SK-N-SH treated with all-trans-retinoic acid at 6 μM for 48 hours (cell line): ENCODE results near the gene FGF22.
"Not testable (repeated sequence)": the region's sequence is repeated elsewhere in the genome, so short reads cannot be mapped to it uniquely, and the experiment has no call there.

Experiments used
- ATAC-seq: fragments of 200-7000 bp; cut with Tn5 transposase; 3 replicates; pipeline ENCODE4 v1.9.1; 2020; ENCODE audit warnings: mild to moderate bottlenecking, moderate library complexity
- BACH2 ChIP-seq: fragments of 250-450 bp; sonication (Bioruptor Pico); IDR thresholded peaks from 2 replicates; pipeline ENCODE4 v1.9.0; 2021; ENCODE audit warnings: mild to moderate bottlenecking, borderline replicate concordance
- CREB5 ChIP-seq: fragments of 250-450 bp; sonication (Bioruptor Pico); IDR thresholded peaks from 2 replicates; pipeline ENCODE4 v1.5.1; 2020; ENCODE audit warnings: low read depth, mild to moderate bottlenecking, moderate library complexity
- CSDC2 ChIP-seq: fragments of 250-450 bp; sonication (Bioruptor Pico); IDR thresholded peaks from 2 replicates; pipeline ENCODE4 v1.5.0; 2020; ENCODE audit warnings: mild to moderate bottlenecking, moderate library complexity
- CSRNP3 ChIP-seq: fragments of 250-450 bp; sonication (Bioruptor Pico); IDR thresholded peaks from 2 replicates; pipeline ENCODE4 v1.5.1; 2021; ENCODE audit warnings: mild to moderate bottlenecking, moderate library complexity
- ESRRG ChIP-seq: fragments of 250-450 bp; sonication (Bioruptor Pico); IDR thresholded peaks from 2 replicates; pipeline ENCODE4 v1.6.1; 2021; ENCODE audit warnings: mild to moderate bottlenecking
- GLIS3 ChIP-seq: fragments of 250-450 bp; sonication (Bioruptor Pico); IDR thresholded peaks from 2 replicates; pipeline ENCODE4 v1.5.0; 2020; ENCODE audit warnings: mild to moderate bottlenecking, moderate library complexity
- ISL1 ChIP-seq: fragments of 250-450 bp; sonication (Bioruptor Pico); IDR thresholded peaks from 2 replicates; pipeline ENCODE4 v2.1.2; 2022; ENCODE audit warnings: mild to moderate bottlenecking, moderate library complexity
- OSR1 ChIP-seq: fragments of 250-450 bp; sonication (Bioruptor Pico); IDR thresholded peaks from 2 replicates; pipeline ENCODE4 v1.8.0; 2022; ENCODE audit warnings: moderate library complexity, mild to moderate bottlenecking, inconsistent platforms
- PATZ1 ChIP-seq: fragments of 250-450 bp; sonication (Bioruptor Pico); IDR thresholded peaks from 2 replicates; pipeline ENCODE4 v1.8.0; 2020; ENCODE audit warnings: mild to moderate bottlenecking, moderate library complexity, borderline replicate concordance
- PPARA ChIP-seq: fragments of 250-450 bp; sonication (Bioruptor Pico); IDR thresholded peaks from 2 replicates; pipeline ENCODE4 v1.5.0; 2020; ENCODE audit warnings: mild to moderate bottlenecking, borderline replicate concordance
- SNAI2 ChIP-seq: fragments of 250-450 bp; sonication (Bioruptor Pico); IDR thresholded peaks from 2 replicates; pipeline ENCODE4 v1.5.0; 2020; ENCODE audit warnings: mild to moderate bottlenecking, moderate library complexity
- TCF4 ChIP-seq: fragments of 250-450 bp; sonication (Bioruptor Pico); IDR thresholded peaks from 2 replicates; pipeline ENCODE4 v1.8.0; 2021; ENCODE audit warnings: mild to moderate bottlenecking, moderate library complexity, borderline replicate concordance
- TOX ChIP-seq: fragments of 250-450 bp; sonication (Bioruptor Pico); IDR thresholded peaks from 2 replicates; pipeline ENCODE4 v1.8.0; 2021; ENCODE audit warnings: mild to moderate bottlenecking, moderate library complexity, borderline replicate concordance
- ZC3H10 ChIP-seq: fragments of 250-450 bp; sonication (Bioruptor Pico); IDR thresholded peaks from 2 replicates; pipeline ENCODE4 v1.5.1; 2021; ENCODE audit warnings: mild to moderate bottlenecking, moderate library complexity
- ZFP3 ChIP-seq: fragments of 250-450 bp; sonication (Bioruptor Pico); IDR thresholded peaks from 2 replicates; pipeline ENCODE4 v1.5.0; 2020; ENCODE audit warnings: mild to moderate bottlenecking, moderate library complexity
- ZFP30 ChIP-seq: fragments of 450-650 bp; formaldehyde crosslinking; IDR thresholded peaks from 2 replicates; pipeline ENCODE4 v1.5.0; 2022; ENCODE audit warnings: mild to moderate bottlenecking, moderate library complexity
- ZNF565 ChIP-seq: fragments of 450-650 bp; formaldehyde crosslinking; conservative IDR thresholded peaks from 2 replicates; pipeline ENCODE4 v1.5.0; 2020; ENCODE audit warnings: low read depth, mild to moderate bottlenecking, moderate library complexity
- ZNF70 ChIP-seq: fragments of 450-650 bp; formaldehyde crosslinking; IDR thresholded peaks from 2 replicates; pipeline ENCODE4 v1.5.0; 2020; ENCODE audit warnings: mild to moderate bottlenecking, moderate library complexity
- TF ChIP-seq, protein P1 (sequence below): fragments of 250-450 bp; sonication (Bioruptor Pico); IDR thresholded peaks from 2 replicates; pipeline ENCODE4 v1.5.0; 2020; ENCODE audit warnings: mild to moderate bottlenecking, moderate library complexity
- TF ChIP-seq, protein P2 (sequence below): fragments of 250-450 bp; sonication (Bioruptor Pico); IDR thresholded peaks from 2 replicates; pipeline ENCODE4 v1.8.0; 2021; ENCODE audit warnings: low read depth, mild to moderate bottlenecking, moderate library complexity, borderline replicate concordance

The FGF22 gene

DNA sequence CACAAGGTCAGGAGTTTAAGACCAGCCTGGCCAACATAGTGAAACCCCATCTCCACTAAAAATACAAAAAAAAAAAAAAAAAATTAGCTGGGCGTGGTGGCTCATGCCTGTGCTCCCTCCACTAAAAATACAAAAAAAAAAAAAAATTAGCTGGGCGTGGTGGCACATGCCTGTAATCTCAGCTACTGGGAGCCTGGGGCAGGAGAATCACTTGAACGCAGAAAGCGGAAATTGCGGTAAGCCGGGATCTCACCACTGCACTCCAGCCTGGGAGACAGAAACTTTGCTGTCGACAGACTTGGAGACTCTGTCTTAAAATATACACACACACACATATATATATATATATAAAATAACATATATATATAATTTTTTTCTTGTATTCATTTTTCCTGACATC is 13.1 kb upstream of the FGF22 start:
- ATAC-seq: not testable (repeated sequence)

GRCh38 chr19:628168-628567 is 11.5 kb upstream of the FGF22 start:
- TF ChIP-seq ESRRG (CRISPR knock-in tag) (no peak), GLIS3 (CRISPR knock-in tag) (no peak), TCF4 (CRISPR knock-in tag) (no peak), CSRNP3 (CRISPR knock-in tag) (no peak), BACH2 (CRISPR knock-in tag) (no peak), OSR1 (CRISPR knock-in tag) (no peak), ZNF565 (CRISPR knock-in tag) (no peak), ZNF70 (CRISPR knock-in tag) (no peak)
- TF ChIP-seq, protein P1, sequence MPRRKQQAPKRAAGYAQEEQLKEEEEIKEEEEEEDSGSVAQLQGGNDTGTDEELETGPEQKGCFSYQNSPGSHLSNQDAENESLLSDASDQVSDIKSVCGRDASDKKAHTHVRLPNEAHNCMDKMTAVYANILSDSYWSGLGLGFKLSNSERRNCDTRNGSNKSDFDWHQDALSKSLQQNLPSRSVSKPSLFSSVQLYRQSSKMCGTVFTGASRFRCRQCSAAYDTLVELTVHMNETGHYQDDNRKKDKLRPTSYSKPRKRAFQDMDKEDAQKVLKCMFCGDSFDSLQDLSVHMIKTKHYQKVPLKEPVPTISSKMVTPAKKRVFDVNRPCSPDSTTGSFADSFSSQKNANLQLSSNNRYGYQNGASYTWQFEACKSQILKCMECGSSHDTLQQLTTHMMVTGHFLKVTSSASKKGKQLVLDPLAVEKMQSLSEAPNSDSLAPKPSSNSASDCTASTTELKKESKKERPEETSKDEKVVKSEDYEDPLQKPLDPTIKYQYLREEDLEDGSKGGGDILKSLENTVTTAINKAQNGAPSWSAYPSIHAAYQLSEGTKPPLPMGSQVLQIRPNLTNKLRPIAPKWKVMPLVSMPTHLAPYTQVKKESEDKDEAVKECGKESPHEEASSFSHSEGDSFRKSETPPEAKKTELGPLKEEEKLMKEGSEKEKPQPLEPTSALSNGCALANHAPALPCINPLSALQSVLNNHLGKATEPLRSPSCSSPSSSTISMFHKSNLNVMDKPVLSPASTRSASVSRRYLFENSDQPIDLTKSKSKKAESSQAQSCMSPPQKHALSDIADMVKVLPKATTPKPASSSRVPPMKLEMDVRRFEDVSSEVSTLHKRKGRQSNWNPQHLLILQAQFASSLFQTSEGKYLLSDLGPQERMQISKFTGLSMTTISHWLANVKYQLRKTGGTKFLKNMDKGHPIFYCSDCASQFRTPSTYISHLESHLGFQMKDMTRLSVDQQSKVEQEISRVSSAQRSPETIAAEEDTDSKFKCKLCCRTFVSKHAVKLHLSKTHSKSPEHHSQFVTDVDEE: no peak

GRCh38 chr19:629515-629914 is 10.2 kb upstream of the FGF22 start:
- not testable (repeated sequence) for ATAC-seq

More at GRCh38 chr19:628168-628567, 11.5 kb upstream of the FGF22 start:
- no peak for ATAC-seq

- no peak for ATAC-seq
- TF ChIP-seq PPARA (CRISPR knock-in tag) (no peak), ZNF565 (CRISPR knock-in tag) (no peak), PATZ1 (CRISPR knock-in tag) (no peak), BACH2 (CRISPR knock-in tag) (no peak), ISL1 (CRISPR knock-in tag) (no peak), CREB5 (no peak)
- TF ChIP-seq, all 23 proteins: peak for 0
Observed at GRCh38 chr19:629961-630714, 9.5 kb upstream of the FGF22 start.

- ATAC-seq: peak; percentile 80
- TF ChIP-seq, protein P1: no peak
- TF ChIP-seq OSR1 (CRISPR knock-in tag) (no peak), BACH2 (CRISPR knock-in tag) (no peak), TCF4 (CRISPR knock-in tag) (no peak), SNAI2 (no peak), TOX (no peak), ZFP30 (no peak), CSDC2 (CRISPR knock-in tag) (no peak), ZC3H10 (no peak), ZFP3 (no peak), PPARA (CRISPR knock-in tag) (no peak), GLIS3 (CRISPR knock-in tag) (no peak)
- TF ChIP-seq, protein P2, sequence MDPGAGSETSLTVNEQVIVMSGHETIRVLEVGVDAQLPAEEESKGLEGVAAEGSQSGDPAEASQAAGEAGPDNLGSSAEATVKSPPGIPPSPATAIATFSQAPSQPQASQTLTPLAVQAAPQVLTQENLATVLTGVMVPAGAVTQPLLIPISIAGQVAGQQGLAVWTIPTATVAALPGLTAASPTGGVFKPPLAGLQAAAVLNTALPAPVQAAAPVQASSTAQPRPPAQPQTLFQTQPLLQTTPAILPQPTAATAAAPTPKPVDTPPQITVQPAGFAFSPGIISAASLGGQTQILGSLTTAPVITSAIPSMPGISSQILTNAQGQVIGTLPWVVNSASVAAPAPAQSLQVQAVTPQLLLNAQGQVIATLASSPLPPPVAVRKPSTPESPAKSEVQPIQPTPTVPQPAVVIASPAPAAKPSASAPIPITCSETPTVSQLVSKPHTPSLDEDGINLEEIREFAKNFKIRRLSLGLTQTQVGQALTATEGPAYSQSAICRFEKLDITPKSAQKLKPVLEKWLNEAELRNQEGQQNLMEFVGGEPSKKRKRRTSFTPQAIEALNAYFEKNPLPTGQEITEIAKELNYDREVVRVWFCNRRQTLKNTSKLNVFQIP (CRISPR knock-in tag): no peak
Observed at GRCh38 chr19:632579-633067, 7.1 kb upstream of the FGF22 start.
